Sigmoid colon (tissue), 7 donors: Measurements from ENCODE around the gene ZMYND19. TPM values are rescaled to one million over a fixed set of nuclear protein-coding genes. Genes with fewer than 3 reads are reported as not detected.
"Not testable (repeated sequence)": the region's sequence is repeated elsewhere in the genome, so short reads cannot be mapped to it uniquely, and the experiment has no call there.

Source experiments
- DNase-seq: peaks from one replicate; pipeline ENCODE4 v3.0.0-alpha.2; 2019
- H3K27ac ChIP-seq, 4 donors: fragments of 200-600 bp; sonication (generic); one replicate each; pipeline ENCODE4 v1.5.1; 2016 to 2019; ENCODE audit warnings: mild to moderate bottlenecking in 1 of 4
- H3K27me3 ChIP-seq, 3 donors: fragments of 200-600 bp; sonication (generic); one replicate each; pipeline ENCODE4 v1.5.1; 2019; ENCODE audit warnings: mild to moderate bottlenecking in 1 of 3
- H3K36me3 ChIP-seq, 4 donors: fragments of 200-600 bp; sonication (generic); one replicate each; pipeline ENCODE4 v1.5.1; 2016 to 2019
- H3K4me1 ChIP-seq, 4 donors: fragments of 200-600 bp; sonication (generic); one replicate each; pipeline ENCODE4 v1.5.1; 2017 to 2019
- H3K4me3 ChIP-seq, 4 donors: fragments of 200-600 bp; sonication (generic); one replicate each; pipeline ENCODE4 v1.5.1; 2017 to 2019; ENCODE audit warnings: mild to moderate bottlenecking in 2 of 4, moderate library complexity in 1 of 4
- H3K9me3 ChIP-seq, 4 donors: fragments of 200-600 bp in 3 of 4; sonication (generic) in 3 of 4; one replicate each; pipeline versions ENCODE4 v1.5.1 to v1.6.1; 2013 to 2019
- EP300 ChIP-seq, 4 donors: sonication (generic); formaldehyde crosslinking; IDR thresholded peaks; one replicate each; pipeline ENCODE4 v1.6.1; 2017; ENCODE audit warnings: antibody characterized with exemption in 4 of 4
- POLR2A ChIP-seq, 2 donors: fragments of 450-650 bp; IDR thresholded peaks; one replicate each; pipeline ENCODE4 v1.6.1; 2016; ENCODE audit warnings: antibody characterized with exemption in 2 of 2, mild to moderate bottlenecking in 2 of 2, moderate library complexity in 2 of 2
- POLR2AphosphoS5 ChIP-seq, 4 donors: sonication (generic); formaldehyde crosslinking; IDR thresholded peaks; one replicate each; pipeline ENCODE4 v1.6.1; 2017; ENCODE audit warnings: antibody characterized with exemption in 4 of 4
- WGBS, 2 donors: extraction: QIAGEN DNeasy Blood & Tissue Kit; methylation state at CpG; one replicate each; pipeline ENCODE4 v1.1.7; 2013; 5-methylcytosine and 5-hydroxymethylcytosine counted together
- intact Hi-C: fragments of 100-400 bp; cut with DNase I; formaldehyde crosslinking; loops from one replicate; pipeline ENCODE4 v1.15.1; 2023
- polyA plus RNA-seq, 3 donors: library from polyadenylated mRNA; stranded (reverse); fragments of 200-250 nt; gene quantifications; one replicate each; pipeline ENCODE4 v1.2.3, GENCODE V29; 2013
- total RNA-seq, 4 donors: library from RNA; depleted of rRNA; stranded (reverse); fragments of >200 nt; gene quantifications; one replicate each; pipeline ENCODE4 v1.1.0, GENCODE V29; 2016
- TF ChIP-seq, protein P1 (sequence below), 4 experiments: fragments of 450-650 bp in 3 of 4; fragments of 200-600 bp in 1 of 4; IDR thresholded peaks; one replicate each; pipeline ENCODE4 v1.5.1; 2016 to 2019; ENCODE audit warnings: antibody characterized with exemption in 4 of 4, mild to moderate bottlenecking in 3 of 4, moderate library complexity in 2 of 4
- donor health status: healthy with polysubstance abuse.
- donor health status: Bipolar disorder and iron deficiency.
- donor health status: healthy.

The ZMYND19 gene
- total and polyA plus RNA-seq, 7 donors = 5.4 to 17.8 (median 9.4) TPM

DNA sequence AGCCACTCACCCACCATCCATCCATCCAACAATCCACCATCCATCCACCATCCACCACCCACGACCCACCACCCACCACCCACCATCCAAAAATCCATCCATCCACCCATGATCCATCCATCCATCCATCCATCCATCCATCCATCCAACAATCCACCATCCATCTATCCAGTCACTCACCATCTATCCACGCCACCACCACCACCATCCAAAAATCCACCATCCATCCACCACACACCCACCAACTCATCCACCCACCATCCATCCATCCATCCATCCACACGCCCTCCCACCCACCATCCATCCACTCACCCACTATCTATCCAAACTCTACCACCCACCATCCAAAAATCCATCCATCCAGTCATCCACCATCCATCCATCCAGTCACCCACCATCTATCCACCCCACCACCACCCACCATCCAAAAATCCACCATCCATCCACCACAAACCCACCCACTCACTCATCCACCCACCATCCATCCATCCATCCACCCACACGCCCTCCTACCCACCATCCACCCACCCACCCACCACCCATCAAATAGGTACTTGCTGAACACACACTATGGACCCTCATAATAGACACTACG is 20.6 kb downstream of the ZMYND19 start:
- DNase-seq = no peak
- Histone ChIP-seq H3K27me3 (no peaks in the 10 kb centered on the region), H3K9me3 (no peaks in the 10 kb centered on the region), H3K36me3 (peaks cover 5 to 46% (median 13%) of the 10 kb centered on the region in 4 donors), H3K27ac (no peak overlapping the region), H3K4me1 (no peaks in the 10 kb centered on the region), H3K4me3 (no peak overlapping the region)
- 96 to 97% methylated on average over 5 of the region's 5 CpGs for WGBS, 2 donors
- intact Hi-C loops = no loop called here
- TF ChIP-seq POLR2A (IDR thresholded peaks at IDR 0.05) = no peak
- TF ChIP-seq EP300 (IDR thresholded peaks at IDR 0.05) = no peak
- no peak for TF ChIP-seq POLR2AphosphoS5 (IDR thresholded peaks at IDR 0.05)
- TF ChIP-seq, protein P1, sequence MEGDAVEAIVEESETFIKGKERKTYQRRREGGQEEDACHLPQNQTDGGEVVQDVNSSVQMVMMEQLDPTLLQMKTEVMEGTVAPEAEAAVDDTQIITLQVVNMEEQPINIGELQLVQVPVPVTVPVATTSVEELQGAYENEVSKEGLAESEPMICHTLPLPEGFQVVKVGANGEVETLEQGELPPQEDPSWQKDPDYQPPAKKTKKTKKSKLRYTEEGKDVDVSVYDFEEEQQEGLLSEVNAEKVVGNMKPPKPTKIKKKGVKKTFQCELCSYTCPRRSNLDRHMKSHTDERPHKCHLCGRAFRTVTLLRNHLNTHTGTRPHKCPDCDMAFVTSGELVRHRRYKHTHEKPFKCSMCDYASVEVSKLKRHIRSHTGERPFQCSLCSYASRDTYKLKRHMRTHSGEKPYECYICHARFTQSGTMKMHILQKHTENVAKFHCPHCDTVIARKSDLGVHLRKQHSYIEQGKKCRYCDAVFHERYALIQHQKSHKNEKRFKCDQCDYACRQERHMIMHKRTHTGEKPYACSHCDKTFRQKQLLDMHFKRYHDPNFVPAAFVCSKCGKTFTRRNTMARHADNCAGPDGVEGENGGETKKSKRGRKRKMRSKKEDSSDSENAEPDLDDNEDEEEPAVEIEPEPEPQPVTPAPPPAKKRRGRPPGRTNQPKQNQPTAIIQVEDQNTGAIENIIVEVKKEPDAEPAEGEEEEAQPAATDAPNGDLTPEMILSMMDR (IDR thresholded peaks at IDR 0.05) = no peak

DNA sequence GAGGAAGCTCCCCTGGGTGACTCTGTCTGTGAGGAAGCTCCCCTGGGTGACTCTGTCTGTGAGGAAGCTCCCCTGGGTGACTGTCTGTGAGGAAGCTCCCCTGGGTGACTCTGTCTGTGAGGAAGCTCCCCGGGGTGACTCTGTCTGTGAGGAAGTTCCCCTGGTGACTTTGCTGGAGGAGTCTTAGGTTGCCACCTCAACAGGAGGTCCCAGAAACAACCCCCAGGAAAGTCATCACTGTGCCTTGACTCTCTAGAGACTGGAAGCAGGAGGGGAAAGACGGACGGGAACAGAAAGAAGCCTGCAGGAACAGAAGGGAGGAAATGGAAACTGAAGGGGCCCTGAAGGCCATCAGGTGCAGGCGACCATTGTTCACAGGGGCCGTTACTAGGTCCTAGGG is 21.9 kb downstream of the ZMYND19 start:
- H3K27me3 ChIP-seq, H3K27ac ChIP-seq, intact Hi-C loops, H3K4me3 ChIP-seq, H3K9me3 ChIP-seq, H3K4me1 ChIP-seq, DNase-seq: not testable (repeated sequence)
- H3K36me3 ChIP-seq = peaks cover 5 to 46% (median 18%) of the 10 kb centered on the region in 4 donors
- WGBS, 2 donors = 88 to 93% methylated on average over 5 of the region's 5 CpGs

DNA sequence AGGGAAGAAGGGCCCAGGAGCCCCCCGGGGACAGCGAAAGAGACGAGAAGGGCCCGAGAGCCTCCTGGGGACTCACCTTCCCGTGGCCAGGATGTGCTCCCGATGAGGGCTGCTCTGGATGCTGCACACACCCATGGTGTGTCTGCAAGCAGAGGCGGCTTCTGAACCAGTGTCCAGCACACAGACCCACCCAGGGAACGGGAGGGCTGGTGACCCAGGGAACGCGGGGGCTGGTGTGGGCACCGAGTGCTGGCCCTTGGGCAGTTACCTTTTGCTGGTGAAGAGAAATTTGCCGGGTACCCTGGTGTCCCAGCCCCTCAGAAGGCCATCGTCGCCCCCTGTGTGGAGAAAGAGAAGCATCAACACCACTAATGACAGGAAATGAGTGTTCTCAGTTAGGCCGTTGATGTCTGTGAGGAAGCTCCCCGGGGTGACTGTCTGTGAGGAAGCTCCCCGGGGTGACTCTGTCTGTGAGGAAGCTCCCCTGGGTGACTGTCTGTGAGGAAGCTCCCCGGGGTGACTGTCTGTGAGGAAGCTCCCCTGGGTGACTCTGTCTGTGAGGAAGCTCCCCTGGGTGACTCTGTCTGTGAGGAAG is 25.4 kb downstream of the ZMYND19 start:
- whole genome bisulfite sequencing, 2 donors = 84 to 90% methylated on average over 18 of the region's 18 CpGs
- TF ChIP-seq POLR2A (IDR thresholded peaks at IDR 0.05) (no peak), POLR2AphosphoS5 (IDR thresholded peaks at IDR 0.05) (no peak), EP300 (IDR thresholded peaks at IDR 0.05) (no peak)
- TF ChIP-seq, protein P1 (IDR thresholded peaks at IDR 0.05) = no peak
- Histone ChIP-seq H3K4me1 (no peaks in the 10 kb centered on the region), H3K36me3 (peaks cover 0 to 33% (median 13%) of the 10 kb centered on the region in 4 donors), H3K4me3 (no peak overlapping the region), H3K27ac (no peak overlapping the region), H3K9me3 (no peaks in the 10 kb centered on the region), H3K27me3 (no peaks in the 10 kb centered on the region)
- intact Hi-C loops = no loop called here
- no peak for DNase-seq

DNA sequence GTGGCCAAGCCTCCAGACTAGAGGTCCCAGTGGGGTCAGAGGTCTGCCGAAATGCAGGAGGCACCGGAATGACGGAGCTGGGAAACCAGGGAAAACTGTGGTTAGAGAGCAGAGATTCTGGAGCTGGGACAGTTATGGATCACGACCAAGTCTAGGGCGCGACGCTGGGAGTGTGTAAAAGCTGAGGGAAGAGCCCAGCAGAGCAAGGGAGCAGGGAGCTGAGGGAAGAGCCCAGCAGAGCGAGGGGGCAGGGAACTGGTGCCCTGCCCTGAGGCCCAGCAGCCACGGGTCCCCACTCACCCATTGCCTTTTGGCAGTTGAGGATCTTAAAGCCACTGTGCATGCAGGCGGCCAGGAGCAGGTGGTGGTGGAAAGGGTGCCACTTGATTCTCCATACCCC is 26.2 kb downstream of the ZMYND19 start:
- intact Hi-C loops = no loop called here
- no peaks in the 10 kb centered on the region for H3K27me3 ChIP-seq
- no peak for DNase-seq
- H3K9me3 ChIP-seq = no peaks in the 10 kb centered on the region
- H3K4me3 ChIP-seq = no peak overlapping the region
- peaks cover 0 to 41% (median 13%) of the 10 kb centered on the region in 4 donors for H3K36me3 ChIP-seq
- 93 to 94% methylated on average over 10 of the region's 10 CpGs for WGBS, 2 donors
- H3K4me1 ChIP-seq = no peaks in the 10 kb centered on the region
- TF ChIP-seq POLR2AphosphoS5 (IDR thresholded peaks at IDR 0.05) (no peak), EP300 (IDR thresholded peaks at IDR 0.05) (no peak), POLR2A (IDR thresholded peaks at IDR 0.05) (no peak)
- TF ChIP-seq, protein P1 (IDR thresholded peaks at IDR 0.05) = no peak
- H3K27ac ChIP-seq = no peak overlapping the region

DNA sequence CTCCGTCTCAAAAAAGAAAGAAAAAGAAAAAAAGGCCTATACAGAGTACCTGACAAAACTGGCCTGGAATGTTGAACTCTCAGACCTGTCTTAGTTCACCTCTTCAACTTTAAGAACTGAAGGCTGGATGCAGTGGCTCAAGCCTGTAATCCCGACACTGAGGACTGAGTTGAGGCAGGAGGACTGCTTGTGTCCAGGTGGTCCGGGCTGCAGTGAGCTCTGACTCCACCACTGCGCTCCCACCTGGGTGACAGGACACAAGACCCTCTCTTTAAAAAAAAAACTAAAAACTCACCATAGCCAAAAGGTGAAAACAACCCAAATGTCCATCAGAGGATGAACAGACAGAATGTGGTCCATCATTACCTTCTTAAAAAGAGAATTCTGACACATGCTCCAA is 32.2 kb downstream of the ZMYND19 start:
- Histone ChIP-seq H3K9me3 (no peaks in the 10 kb centered on the region), H3K4me1 (peaks cover 0 to 15% (median 12%) of the 10 kb centered on the region in 4 donors), H3K4me3 (no peak overlapping the region), H3K36me3 (peaks cover 8 to 70% (median 13%) of the 10 kb centered on the region in 4 donors), H3K27ac (no peak overlapping the region), H3K27me3 (no peaks in the 10 kb centered on the region)
- intact Hi-C loops = no loop called here
- WGBS, 2 donors = 96 to 97% methylated on average over 4 of the region's 4 CpGs
- TF ChIP-seq POLR2A (IDR thresholded peaks at IDR 0.05) (no peak), POLR2AphosphoS5 (IDR thresholded peaks at IDR 0.05) (no peak), EP300 (IDR thresholded peaks at IDR 0.05) (no peak)
- TF ChIP-seq, protein P1 (IDR thresholded peaks at IDR 0.05) = no peak
- DNase-seq = no peak
